NCI-H187 treated with DMSO at 0.1 percent for 48 hours (cell line): ENCODE measurements around the gene MAPT.
"Not testable (repeated sequence)": the region's sequence is repeated elsewhere in the genome, so short reads cannot be mapped to it uniquely, and the experiment has no call there.

ENCODE experiments used
- DNase-seq: peaks from one replicate; lab custom pipeline; 2025; lab: John Stamatoyannopoulos, UW

MAPT gene

GRCh38 chr17:45862127-45862526, 32.2 kb upstream of the MAPT start:
- DNase-seq: not testable (repeated sequence)

GRCh38 chr17:45863857-45864654, 30.3 kb upstream of the MAPT start:
- DNase-seq: no peak

GRCh38 chr17:45867171-45867570, 27.2 kb upstream of the MAPT start:
- DNase-seq: no peak

DNA sequence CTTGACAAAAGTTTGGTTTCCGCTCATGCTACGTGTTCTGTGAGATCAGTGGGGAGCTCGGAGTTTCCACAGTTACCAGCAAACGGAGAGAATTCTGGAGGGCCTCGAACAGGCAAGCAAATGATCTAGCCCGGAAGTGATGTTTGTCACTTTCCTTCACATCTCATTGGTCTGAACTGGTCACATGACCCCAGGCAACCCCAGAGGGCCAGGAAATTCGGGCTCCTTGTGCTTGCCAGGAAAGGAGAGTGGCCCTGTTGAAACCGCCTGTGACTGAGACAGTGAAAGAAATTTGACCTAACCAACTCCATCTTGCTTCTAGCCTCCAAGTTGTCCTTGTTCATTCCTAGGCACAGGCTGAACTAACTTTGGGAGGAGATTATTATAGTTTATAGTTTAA, 26.7 kb upstream of the MAPT start:
- DNase-seq: no peak

DNA sequence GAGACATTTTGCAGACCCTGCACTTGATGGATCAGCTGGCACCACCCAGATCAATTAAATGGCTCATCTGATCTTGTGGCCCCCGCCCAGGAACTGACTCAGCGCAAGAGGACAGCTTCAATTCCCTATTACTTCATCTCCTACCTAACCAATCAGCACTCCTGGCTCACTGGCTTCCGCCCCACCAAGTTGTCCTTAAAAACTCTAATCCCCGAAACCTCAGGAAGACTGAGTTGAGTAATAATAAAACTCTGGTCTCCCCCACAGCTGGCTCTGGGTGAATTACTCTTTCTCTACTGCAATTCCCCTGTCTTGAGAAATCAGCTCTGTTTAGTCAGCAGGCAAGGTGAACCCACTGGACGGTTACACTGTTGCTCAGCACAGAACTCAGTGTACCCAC, 26.1 kb upstream of the MAPT start:
- DNase-seq: no peak

- no peak for DNase-seq
Measured at GRCh38 chr17:45869676-45870341, 24.5 kb upstream of the MAPT start.

DNA sequence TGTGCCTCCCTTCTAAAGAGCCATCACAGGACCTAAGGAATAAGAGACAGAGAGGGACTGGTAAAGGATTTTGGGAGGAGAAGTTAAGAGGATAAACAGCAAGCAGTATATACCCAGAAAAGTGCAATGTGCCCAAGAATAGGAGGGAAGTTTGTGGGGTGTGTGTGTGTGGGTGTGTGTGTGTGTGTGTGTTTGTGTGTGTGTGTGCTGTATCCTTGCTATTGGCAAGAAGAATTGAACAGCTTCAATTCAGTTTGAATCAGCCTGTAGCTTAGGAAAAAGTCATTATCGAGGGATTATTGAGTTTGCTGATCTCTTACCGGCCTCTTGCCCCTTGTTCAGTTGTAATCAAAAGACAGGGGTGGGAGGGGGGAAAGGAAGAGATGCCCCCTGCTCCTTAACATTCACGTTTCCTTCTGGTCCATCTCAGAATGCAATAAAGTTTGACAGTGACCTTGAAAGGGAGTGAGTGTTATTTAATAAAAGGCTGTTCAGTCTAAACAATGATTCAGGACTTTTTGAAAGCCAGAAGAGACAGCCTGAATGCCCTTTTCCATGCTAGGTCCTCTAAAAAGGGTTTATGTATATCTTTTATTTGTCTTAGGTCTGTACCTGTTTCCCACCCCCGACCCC, 23.9 kb upstream of the MAPT start:
- no peak for DNase-seq

GRCh38 chr17:45871718-45872117, 22.6 kb upstream of the MAPT start:
- DNase-seq: no peak

DNA sequence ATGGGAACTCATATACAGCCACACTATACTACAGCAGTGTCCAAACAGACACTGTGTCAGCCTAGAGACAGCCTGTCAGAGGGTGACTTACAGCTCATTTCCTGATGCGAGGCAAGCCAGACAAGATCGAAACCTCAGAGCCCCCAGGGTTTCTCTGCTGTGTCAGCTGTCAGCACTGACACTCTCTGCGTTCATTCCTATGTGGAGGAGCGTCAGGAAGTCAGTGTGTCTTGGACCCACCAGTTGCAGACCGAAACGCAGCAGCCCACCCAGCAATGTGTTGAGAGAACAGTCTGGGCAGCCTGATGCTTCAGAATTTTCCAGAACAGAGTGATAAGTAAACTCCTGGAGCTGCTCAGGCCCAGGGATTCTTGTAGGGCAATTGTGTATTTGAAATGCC, 20.6 kb upstream of the MAPT start:
- no peak for DNase-seq

GRCh38 chr17:45874151-45874550, 20.2 kb upstream of the MAPT start:
- no peak for DNase-seq

- no peak for DNase-seq
Measured at GRCh38 chr17:45876539-45876938, 17.8 kb upstream of the MAPT start.

DNA sequence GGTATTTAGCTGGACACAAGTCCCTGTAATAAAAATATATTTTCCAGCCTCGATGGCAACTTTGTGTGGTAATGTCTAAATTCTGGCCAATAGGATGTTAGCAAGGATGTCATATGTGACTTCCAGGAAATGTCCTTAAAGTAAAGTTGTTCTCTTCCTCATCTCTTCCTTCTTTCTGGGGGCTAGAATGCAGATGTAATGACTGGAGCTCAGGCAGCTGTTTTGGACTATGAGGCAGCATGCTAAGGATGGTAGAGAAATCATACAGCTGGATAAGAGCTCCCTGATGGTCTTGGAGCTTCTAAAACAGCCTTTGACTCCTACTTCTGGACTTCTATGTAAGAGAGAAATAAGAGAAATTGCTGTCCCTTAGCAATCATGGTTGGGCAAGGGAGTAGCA, 16.9 kb upstream of the MAPT start:
- no peak for DNase-seq

GRCh38 chr17:45883063-45883462, 11.3 kb upstream of the MAPT start:
- DNase-seq: no peak

GRCh38 chr17:45886852-45887251, 7.5 kb upstream of the MAPT start:
- DNase-seq: no peak

DNA sequence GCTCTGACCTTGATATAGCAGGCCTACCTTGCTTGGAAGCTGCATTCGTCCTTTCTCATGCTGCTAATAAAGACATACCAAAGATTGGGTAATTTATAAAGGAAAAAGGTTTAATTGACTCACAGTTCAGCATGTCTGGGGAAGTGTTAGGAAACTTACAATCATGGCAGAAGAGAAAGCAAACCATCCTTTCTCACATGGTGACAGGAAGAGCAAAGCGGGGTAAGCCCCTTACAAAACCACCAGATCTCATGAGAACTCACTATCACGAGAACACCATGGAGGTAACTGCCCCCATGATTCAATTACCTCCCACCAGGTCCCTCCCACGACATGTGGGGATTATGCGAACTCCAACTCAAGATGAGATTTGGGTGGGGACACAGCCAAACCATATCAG, 6.0 kb upstream of the MAPT start:
- DNase-seq: no peak

DNA sequence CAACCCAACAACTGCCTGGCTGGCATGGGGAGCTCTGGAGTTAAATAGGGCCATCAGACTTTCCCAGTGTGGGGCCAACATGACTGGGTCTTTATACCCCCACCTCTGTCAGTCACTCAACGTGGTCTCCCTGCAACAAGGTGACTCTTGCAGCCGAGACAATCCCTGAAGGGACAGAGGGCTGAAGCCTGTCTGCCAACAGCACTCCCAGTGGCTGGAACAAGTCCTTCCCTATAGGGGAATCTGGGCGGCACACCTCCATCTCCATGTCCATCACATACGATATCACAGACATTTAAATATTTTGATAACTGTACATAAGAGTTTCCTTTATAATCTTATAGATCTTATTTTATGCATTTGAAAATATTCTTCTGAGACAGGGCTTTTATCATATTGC, 4.8 kb upstream of the MAPT start:
- DNase-seq: no peak

DNA sequence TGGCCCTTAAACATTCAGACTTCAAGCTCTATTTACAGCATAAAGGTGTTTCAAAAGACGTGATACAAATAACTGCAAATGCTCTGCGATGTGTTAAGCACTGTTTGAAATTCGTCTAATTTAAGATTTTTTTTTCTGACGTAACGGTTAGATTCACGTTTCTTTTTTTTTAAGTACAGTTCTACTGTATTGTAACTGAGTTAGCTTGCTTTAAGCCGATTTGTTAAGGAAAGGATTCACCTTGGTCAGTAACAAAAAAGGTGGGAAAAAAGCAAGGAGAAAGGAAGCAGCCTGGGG, 681 bp upstream of the MAPT start:
- no peak for DNase-seq

- no peak for DNase-seq
Measured at GRCh38 chr17:45895304-45895968, 1.1 kb downstream of the MAPT start.

DNA sequence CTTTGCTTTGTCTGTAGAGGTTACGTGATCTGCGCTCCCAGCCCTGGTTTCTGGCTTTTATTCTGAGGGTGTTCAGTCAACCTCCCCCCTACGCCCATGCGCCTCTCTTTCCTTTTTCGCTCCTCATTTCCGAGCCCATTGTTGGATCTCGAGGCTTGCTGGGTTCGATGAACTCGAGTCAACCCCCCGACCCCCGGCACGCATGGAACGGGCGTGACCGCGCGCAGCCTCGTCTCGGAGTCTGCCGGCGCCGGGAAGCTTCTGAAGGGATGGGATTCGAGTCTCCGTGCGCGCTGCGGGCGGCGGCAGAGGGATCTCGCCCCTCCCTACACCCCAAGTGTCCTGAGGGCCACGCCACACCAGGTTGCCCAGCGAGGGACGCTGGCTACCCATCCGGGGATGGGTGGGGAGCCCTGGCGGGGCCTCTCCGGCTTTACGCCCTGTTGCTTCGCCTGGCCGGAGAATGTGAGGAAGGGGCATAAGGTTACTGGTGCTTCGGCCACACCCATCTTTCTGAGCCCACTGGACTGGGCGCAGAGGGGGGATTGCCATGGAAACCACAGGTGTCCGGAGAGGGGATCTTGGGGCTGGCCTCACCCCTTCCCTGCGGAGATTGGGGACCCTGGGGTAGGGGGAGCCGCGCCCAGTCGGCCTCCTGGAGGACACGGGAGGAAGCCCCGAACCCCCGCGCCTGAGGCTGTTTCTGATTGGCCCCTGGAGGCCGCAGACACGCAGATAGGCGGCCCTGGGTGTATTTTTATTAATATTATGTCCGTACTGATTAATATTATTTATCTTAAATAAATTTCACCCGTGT, 1.8 kb downstream of the MAPT start:
- DNase-seq: no peak

- no peak for DNase-seq
Measured at GRCh38 chr17:45896803-45897693, 2.7 kb downstream of the MAPT start.

DNA sequence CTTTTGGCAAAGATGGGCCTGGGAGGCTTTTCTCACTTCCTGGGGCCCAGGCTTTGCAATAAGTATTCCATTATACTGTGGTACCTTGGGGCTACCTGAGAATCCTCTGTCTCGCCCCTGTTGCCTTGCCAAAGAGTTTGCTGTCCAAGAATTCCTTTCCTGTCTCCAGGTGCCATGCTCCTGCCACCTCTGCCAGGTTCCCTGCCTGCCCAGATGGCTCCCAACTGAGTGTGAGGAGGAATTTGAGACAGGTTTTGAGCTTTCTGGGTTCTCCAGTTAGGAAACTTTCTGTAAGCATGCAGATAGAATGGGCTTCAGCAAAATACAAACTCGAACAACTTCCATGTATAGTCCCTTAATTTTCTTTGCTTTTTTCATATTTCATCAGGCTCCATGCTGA, 5.8 kb downstream of the MAPT start:
- DNase-seq: no peak
